H1 (cell line): ENCODE measurements around the gene ZNF764. TPM values are rescaled to one million over a fixed set of nuclear protein-coding genes. Genes with fewer than 3 reads are reported as not detected.
"Not testable (repeated sequence)": the region's sequence is repeated elsewhere in the genome, so short reads cannot be mapped to it uniquely, and the experiment has no call there.

Experiments
- CTCF ChIA-PET: fragments of 300-600 bp; sonication (Branson Sonifier 250); formaldehyde crosslinking; loops from one replicate; lab custom pipeline; 2021; ENCODE audit not compliant: partially characterized antibody; lab: Charles Lee
- POLR2A ChIA-PET: fragments of 300-600 bp; sonication (Branson Sonifier 250); formaldehyde crosslinking; loops from one replicate; lab custom pipeline; 2021; ENCODE audit warnings: inconsistent platforms; ENCODE audit not compliant: partially characterized antibody; lab: Charles Lee
- DNase-seq, 2 experiments: peaks; one replicate each; pipeline versions ENCODE4 v3.0.0 to v3.0.0-alpha.2; 2010 to 2022; ENCODE audit warnings: low spot score in 2 of 2, low read depth in 1 of 2, mixed read lengths in 1 of 2
- FAIRE-seq: peaks from 2 replicates; lab custom pipeline; 2011; peaks lifted over from hg19 to GRCh38; lab: Jason Lieb, UNC
- H2AFZ ChIP-seq: 2 replicates; pipeline ENCODE4 v1.8.1; 2012; ENCODE audit warnings: low read length, inconsistent platforms
- H2AK5ac ChIP-seq: 2 replicates; pipeline ENCODE4 v1.6.1; 2013; ENCODE audit warnings: low read depth, low read length
- H2BK120ac ChIP-seq: replicated peaks from 2 replicates; pipeline ENCODE3; 2013; ENCODE audit warnings: low read depth, low read length, inconsistent platforms
- H2BK12ac ChIP-seq: 2 replicates; pipeline ENCODE4 v1.6.1; 2013; ENCODE audit warnings: low read depth, low read length
- H2BK15ac ChIP-seq: 2 replicates; pipeline ENCODE4 v1.6.1; 2013; ENCODE audit warnings: low read length
- H2BK20ac ChIP-seq: 2 replicates; pipeline ENCODE4 v1.6.1; 2013; ENCODE audit warnings: low read length
- H2BK5ac ChIP-seq: 2 replicates; pipeline ENCODE4 v1.6.1; 2013; ENCODE audit warnings: low read depth, low read length
- H3K14ac ChIP-seq: 2 replicates; pipeline ENCODE4 v1.6.1; 2013; ENCODE audit warnings: inconsistent platforms; ENCODE audit not compliant: insufficient read length
- H3K18ac ChIP-seq: 2 replicates; pipeline ENCODE4 v1.6.1; 2013; ENCODE audit warnings: low read length; ENCODE audit errors: extremely low read depth
- H3K23ac ChIP-seq: 2 replicates; pipeline ENCODE4 v1.6.1; 2013; ENCODE audit warnings: inconsistent platforms; ENCODE audit not compliant: insufficient read length
- H3K23me2 ChIP-seq: 2 replicates; pipeline ENCODE4 v1.6.1; 2013; ENCODE audit warnings: low read depth, low read length
- H3K27ac ChIP-seq: 2 replicates; pipeline ENCODE4 v1.6.1; 2011; ENCODE audit warnings: low read depth, low read length, inconsistent platforms
- H3K27me3 ChIP-seq, 4 experiments: replicated peaks in 1 of 4; 1 replicate in 1 of 4; 2 replicates in 3 of 4; pipeline versions ENCODE4 v1.6.1 to v1.8.1; 2011 to 2013; ENCODE audit warnings: low read length in 3 of 4, mild to moderate bottlenecking in 3 of 4, inconsistent platforms in 2 of 4, mixed read lengths in 2 of 4, moderate library complexity in 1 of 4; ENCODE audit not compliant: control insufficient read depth in 3 of 4, insufficient read depth in 3 of 4; ENCODE audit errors: extremely low read depth in 1 of 4
- H3K36me3 ChIP-seq, 4 experiments: 2 replicates each; pipeline versions ENCODE4 v1.6.1 to v1.8.1; 2011 to 2013; ENCODE audit warnings: mild to moderate bottlenecking in 4 of 4, low read length in 3 of 4, moderate library complexity in 2 of 4, control low read depth in 1 of 4, inconsistent platforms in 1 of 4; ENCODE audit not compliant: insufficient read depth in 4 of 4, control insufficient read depth in 2 of 4
- H3K4ac ChIP-seq: replicated peaks from 2 replicates; pipeline ENCODE3; 2013; ENCODE audit warnings: low read length, low read depth, mixed read lengths, inconsistent platforms; ENCODE audit not compliant: insufficient read length
- H3K4me1 ChIP-seq, 4 experiments: replicated peaks in 1 of 4; 1 replicate in 1 of 4; 2 replicates in 3 of 4; pipeline versions ENCODE4 v1.6.1 to v1.8.1; 2011 to 2013; ENCODE audit warnings: low read length in 3 of 4, inconsistent platforms in 2 of 4, mixed read lengths in 1 of 4; ENCODE audit not compliant: insufficient read depth in 4 of 4, control insufficient read depth in 3 of 4
- H3K4me2 ChIP-seq, 2 experiments: 2 replicates each; pipeline versions ENCODE4 v1.6.1 to v1.8.1; 2011 to 2013; ENCODE audit warnings: low read depth in 2 of 2, low read length in 2 of 2, control low read depth in 1 of 2, inconsistent platforms in 1 of 2, mild to moderate bottlenecking in 1 of 2; ENCODE audit not compliant: insufficient read depth in 1 of 2
- H3K4me3 ChIP-seq, 4 experiments: fragments of 200-600, 300-600 bp in 1 of 4; sonication (generic), shearing (Covaris generic), sonication (Bioruptor Twin) in 1 of 4; 2 replicates each; pipeline versions ENCODE4 v1.5.1 to v1.8.1; 2011 to 2016; ENCODE audit warnings: low read length in 4 of 4, low read depth in 3 of 4, control low read depth in 2 of 4, inconsistent platforms in 2 of 4, mild to moderate bottlenecking in 2 of 4, mixed read lengths in 1 of 4, moderate library complexity in 1 of 4; ENCODE audit not compliant: insufficient read depth in 2 of 4; ENCODE audit errors: extremely low read depth in 1 of 4
- H3K56ac ChIP-seq: replicated peaks from 2 replicates; pipeline ENCODE3; 2013; ENCODE audit warnings: low read depth, mild to moderate bottlenecking, mixed read lengths, low read length, inconsistent platforms; ENCODE audit not compliant: insufficient read length
- H3K79me1 ChIP-seq: 2 replicates; pipeline ENCODE4 v1.6.1; 2013; ENCODE audit warnings: low read depth, low read length, control low read depth
- H3K79me2 ChIP-seq, 2 experiments: 2 replicates each; pipeline versions ENCODE4 v1.6.1 to v1.8.1; 2012 to 2013; ENCODE audit warnings: low read length in 2 of 2, mild to moderate bottlenecking in 2 of 2, inconsistent platforms in 1 of 2; ENCODE audit not compliant: insufficient read depth in 2 of 2, control insufficient read depth in 1 of 2
- H3K9ac ChIP-seq, 4 experiments: replicated peaks in 1 of 4; 1 replicate in 1 of 4; 2 replicates in 3 of 4; pipeline versions ENCODE4 v1.6.1 to v1.8.1; 2011 to 2013; ENCODE audit warnings: low read depth in 3 of 4, low read length in 3 of 4, control low read depth in 2 of 4, mild to moderate bottlenecking in 2 of 4, moderate library complexity in 2 of 4, inconsistent platforms in 1 of 4; ENCODE audit errors: extremely low read depth in 1 of 4
- H3K9me3 ChIP-seq, 2 experiments: 2 replicates each; pipeline versions ENCODE4 v1.6.1 to v1.8.1; 2012 to 2013; ENCODE audit warnings: mild to moderate bottlenecking in 2 of 2, moderate library complexity in 2 of 2, control low read depth in 1 of 2, inconsistent platforms in 1 of 2, low read depth in 1 of 2, low read length in 1 of 2, mixed read lengths in 1 of 2; ENCODE audit not compliant: insufficient read depth in 2 of 2
- H4K20me1 ChIP-seq, 2 experiments: replicated peaks in 1 of 2; 2 replicates each; pipeline versions ENCODE3 to v1.8.1; 2011 to 2013; ENCODE audit warnings: inconsistent platforms in 2 of 2, low read length in 2 of 2, mild to moderate bottlenecking in 1 of 2; ENCODE audit not compliant: insufficient read depth in 2 of 2, control insufficient read depth in 1 of 2
- H4K5ac ChIP-seq: 2 replicates; pipeline ENCODE4 v1.6.1; 2013; ENCODE audit warnings: low read length, low read depth, mixed read lengths, inconsistent platforms; ENCODE audit not compliant: insufficient read length
- H4K8ac ChIP-seq: 2 replicates; pipeline ENCODE4 v1.8.0; 2013; ENCODE audit warnings: mild to moderate bottlenecking, moderate library complexity, low read length, inconsistent platforms; ENCODE audit not compliant: insufficient read depth; ENCODE audit errors: extremely low read depth
- H4K91ac ChIP-seq: replicated peaks from 2 replicates; pipeline ENCODE3; 2013; ENCODE audit warnings: low read length, mixed read lengths, inconsistent platforms; ENCODE audit not compliant: insufficient read length
- WGBS, 2 experiments: shearing (Covaris generic) in 1 of 2; methylation state at CpG; one replicate each; pipeline versions ENCODE4 v1.1.6 to v1.1.7; 2013 to 2015; ENCODE audit warnings: low lambda C conversion rate in 2 of 2, mixed read lengths in 2 of 2, inconsistent platforms in 1 of 2, low coverage in 1 of 2, missing lambda C conversion rate in 1 of 2; ENCODE audit not compliant: insufficient replicate concordance in 2 of 2, insufficient coverage in 1 of 2, insufficient read length in 1 of 2; ENCODE audit errors: extremely low coverage in 1 of 2, missing lambda C conversion rate in 1 of 2; 5-methylcytosine and 5-hydroxymethylcytosine counted together
- polyA plus RNA-seq, 7 experiments: library from polyadenylated mRNA; depleted of rRNA in 3 of 7; stranded (reverse) in 5 of 7; unstranded in 2 of 7; fragments of >200 nt in 5 of 7; fragments of 200-250 nt in 2 of 7; gene quantifications; 1 replicate in 5 of 7; 2 replicates in 1 of 7; 4 replicates in 1 of 7; pipeline versions ENCODE4 v1.2.1 to v1.2.3, GENCODE V29; 2011 to 2013; ENCODE audit warnings: missing spikeins in 2 of 7, mixed read lengths in 2 of 7
- total RNA-seq: library from RNA; stranded (reverse); fragmentation: NEBNext Ultra II Directional; extraction: Animal tissue kit (Norgen Biotek cat#: 25700); gene quantifications from 2 replicates; pipeline ENCODE4 v1.2.1, GENCODE V29; 2021

ZNF764 gene
- total and polyA plus RNA-seq, 2 of the 8 experiments (the other 6 are each of a cell fraction or from before 2014, with no cell fraction given): 5.7 to 7.7 TPM

DNA sequence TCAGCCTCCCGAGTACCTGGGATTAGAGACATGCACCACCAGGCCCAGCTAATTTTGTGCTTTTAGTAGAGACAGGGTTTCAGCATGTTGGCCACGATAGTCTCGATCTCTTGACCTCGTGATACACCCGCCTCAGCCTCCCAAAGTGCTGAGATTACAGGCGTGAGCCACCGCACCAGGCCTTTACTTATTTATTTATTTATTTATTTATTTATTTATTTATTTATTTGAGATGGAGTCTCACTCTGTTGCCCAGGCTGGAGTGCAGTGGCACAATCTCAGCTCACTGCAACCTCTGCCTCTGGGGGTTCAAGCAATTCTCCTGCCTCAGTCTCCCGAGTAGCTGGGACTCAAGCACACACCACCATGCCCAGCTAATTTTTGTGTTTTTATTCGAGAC, 32.7 kb upstream of the ZNF764 start:
- H3K4me2 ChIP-seq, H3K18ac ChIP-seq, H2AFZ ChIP-seq, H4K91ac ChIP-seq, H3K9me3 ChIP-seq, H3K4ac ChIP-seq, DNase-seq, FAIRE-seq, H2BK20ac ChIP-seq, H2BK120ac ChIP-seq, H3K14ac ChIP-seq, H3K23ac ChIP-seq, H3K27ac ChIP-seq, H2AK5ac ChIP-seq, H3K56ac ChIP-seq, H3K27me3 ChIP-seq, H4K20me1 ChIP-seq, H2BK5ac ChIP-seq, H3K23me2 ChIP-seq, H3K4me1 ChIP-seq, H4K5ac ChIP-seq, H2BK15ac ChIP-seq, H3K4me3 ChIP-seq, H3K79me2 ChIP-seq, H4K8ac ChIP-seq, H3K9ac ChIP-seq, H3K36me3 ChIP-seq, H3K79me1 ChIP-seq, H2BK12ac ChIP-seq: not testable (repeated sequence)
- 96% methylated on average over 9 of the region's 9 CpGs; no CpG with 5 or more reads in 1 of the 2 experiments for WGBS, 2 experiments
- CTCF ChIA-PET: interaction anchor here (1.5 to 2.4 kb wide), 2 partner anchors 10 to 161 kb away, joined by 5 to 6 read pairs; partner anchors contain the start of gene DCTPP1
- POLR2A ChIA-PET: interaction anchor here (0.6 to 2.2 kb wide), 5 partner anchors 9 to 61 kb away, joined by 3 to 7 read pairs (median 4); partner anchors contain the start of gene ZNF688

- H3K14ac ChIP-seq, POLR2A ChIA-PET, DNase-seq, H2AK5ac ChIP-seq, H3K9ac ChIP-seq, H3K4me1 ChIP-seq, H3K4me3 ChIP-seq, H2AFZ ChIP-seq, FAIRE-seq, H3K56ac ChIP-seq, H2BK20ac ChIP-seq, H3K79me1 ChIP-seq, H2BK120ac ChIP-seq, H3K23me2 ChIP-seq, H3K79me2 ChIP-seq, H3K27me3 ChIP-seq, H2BK15ac ChIP-seq, H3K27ac ChIP-seq, H3K36me3 ChIP-seq, H2BK5ac ChIP-seq, H4K20me1 ChIP-seq, H2BK12ac ChIP-seq, H3K4me2 ChIP-seq, H3K18ac ChIP-seq, H4K5ac ChIP-seq, H3K23ac ChIP-seq, H4K91ac ChIP-seq, H3K4ac ChIP-seq, H3K9me3 ChIP-seq, H4K8ac ChIP-seq: not testable (repeated sequence)
- 89% methylated on average over 2 of the region's 2 CpGs; no CpG with 5 or more reads in 1 of the 2 experiments for WGBS, 2 experiments
- CTCF ChIA-PET: interaction anchor here (1.1 kb wide), 1 partner anchor 148 kb away, joined by 3 read pairs; no protein-coding TSS in a partner anchor
Observed at GRCh38 chr16:30589582-30589981, 31.4 kb upstream of the ZNF764 start.
